Fibroblast of pulmonary artery (primary cell): ENCODE data around the gene RAB11B.
"Not testable (repeated sequence)": the region's sequence is repeated elsewhere in the genome, so short reads cannot be mapped to it uniquely, and the experiment has no call there.

Experiments
- DNase-seq: peaks from one replicate; pipeline ENCODE4 v3.0.0-alpha.2; 2010; ENCODE audit warnings: low read depth
- H3K4me3 ChIP-seq: replicated peaks from 2 replicates; pipeline ENCODE4 v1.5.1; 2011; ENCODE audit warnings: low read depth, mild to moderate bottlenecking, control low read depth, low read length, moderate library complexity
- TF ChIP-seq, protein P1 (sequence below): IDR thresholded peaks from 2 replicates; pipeline ENCODE4 v1.5.1; 2011; ENCODE audit warnings: mild to moderate bottlenecking, control low read depth, low read length, inconsistent platforms; ENCODE audit errors: missing control alignments

The RAB11B gene

DNA sequence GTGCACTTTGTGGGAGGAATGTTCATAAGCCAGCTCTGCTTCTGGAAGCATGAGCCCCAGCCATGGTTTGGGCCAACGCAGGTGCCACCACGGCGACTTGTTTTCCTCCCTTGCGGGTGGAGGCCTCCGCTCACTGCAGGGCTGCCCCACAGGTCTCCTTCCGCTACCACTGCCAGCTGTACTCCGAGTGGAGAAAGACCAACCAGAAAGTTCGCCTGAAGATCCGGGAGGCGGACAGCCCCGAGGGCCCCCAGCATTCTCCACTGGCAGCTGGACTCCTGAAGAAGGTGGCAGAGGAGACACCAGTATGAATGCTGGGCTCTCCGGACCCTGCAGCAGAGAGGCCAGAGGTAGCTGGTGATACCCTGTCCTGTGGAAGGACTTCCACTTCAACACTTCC is 48.1 kb downstream of the RAB11B start:
- no peak overlapping the region for H3K4me3 ChIP-seq
- no peak for DNase-seq
- TF ChIP-seq, protein P1, sequence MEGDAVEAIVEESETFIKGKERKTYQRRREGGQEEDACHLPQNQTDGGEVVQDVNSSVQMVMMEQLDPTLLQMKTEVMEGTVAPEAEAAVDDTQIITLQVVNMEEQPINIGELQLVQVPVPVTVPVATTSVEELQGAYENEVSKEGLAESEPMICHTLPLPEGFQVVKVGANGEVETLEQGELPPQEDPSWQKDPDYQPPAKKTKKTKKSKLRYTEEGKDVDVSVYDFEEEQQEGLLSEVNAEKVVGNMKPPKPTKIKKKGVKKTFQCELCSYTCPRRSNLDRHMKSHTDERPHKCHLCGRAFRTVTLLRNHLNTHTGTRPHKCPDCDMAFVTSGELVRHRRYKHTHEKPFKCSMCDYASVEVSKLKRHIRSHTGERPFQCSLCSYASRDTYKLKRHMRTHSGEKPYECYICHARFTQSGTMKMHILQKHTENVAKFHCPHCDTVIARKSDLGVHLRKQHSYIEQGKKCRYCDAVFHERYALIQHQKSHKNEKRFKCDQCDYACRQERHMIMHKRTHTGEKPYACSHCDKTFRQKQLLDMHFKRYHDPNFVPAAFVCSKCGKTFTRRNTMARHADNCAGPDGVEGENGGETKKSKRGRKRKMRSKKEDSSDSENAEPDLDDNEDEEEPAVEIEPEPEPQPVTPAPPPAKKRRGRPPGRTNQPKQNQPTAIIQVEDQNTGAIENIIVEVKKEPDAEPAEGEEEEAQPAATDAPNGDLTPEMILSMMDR = no peak

DNA sequence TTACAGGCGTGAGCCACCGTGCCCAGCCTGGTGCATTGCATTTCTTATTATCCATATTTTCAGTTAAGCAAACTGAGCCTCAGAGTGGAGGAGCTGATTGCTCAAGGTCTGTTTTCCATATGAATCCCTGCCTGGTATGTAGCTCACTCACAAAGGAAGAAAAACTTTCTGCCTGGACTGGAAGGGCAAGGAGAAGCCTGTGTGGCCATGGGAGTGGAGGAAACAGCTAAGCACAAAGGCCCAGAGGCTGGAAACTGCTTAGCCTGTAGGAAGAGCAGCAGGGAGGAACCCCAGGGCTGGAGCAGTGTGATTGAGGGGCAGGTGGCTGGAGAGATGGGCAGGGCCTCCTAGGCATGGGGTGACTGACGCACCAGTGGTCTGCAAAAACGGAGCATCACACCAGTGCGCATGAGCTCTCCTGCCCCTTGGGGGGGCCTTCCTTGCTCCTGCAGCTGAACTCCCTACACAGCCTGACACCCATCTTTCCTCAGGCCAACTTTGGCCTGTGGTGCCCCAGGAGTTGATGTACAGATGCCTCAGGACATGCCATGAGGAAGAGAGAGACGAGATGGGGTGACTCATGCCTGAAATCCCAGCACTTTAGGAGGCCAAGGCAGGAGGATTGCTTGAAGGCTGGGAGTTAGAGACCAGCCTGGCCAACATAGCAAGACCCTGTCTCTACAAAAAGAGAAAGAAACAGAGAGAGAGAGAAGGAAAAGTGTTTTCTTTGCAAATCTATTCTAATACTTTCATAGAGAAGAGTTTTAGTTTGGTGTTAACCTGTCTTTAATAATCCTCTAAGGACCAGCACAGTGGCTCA is 51.8 kb downstream of the RAB11B start:
- H3K4me3 ChIP-seq = no peak overlapping the region
- no peak for DNase-seq

DNA sequence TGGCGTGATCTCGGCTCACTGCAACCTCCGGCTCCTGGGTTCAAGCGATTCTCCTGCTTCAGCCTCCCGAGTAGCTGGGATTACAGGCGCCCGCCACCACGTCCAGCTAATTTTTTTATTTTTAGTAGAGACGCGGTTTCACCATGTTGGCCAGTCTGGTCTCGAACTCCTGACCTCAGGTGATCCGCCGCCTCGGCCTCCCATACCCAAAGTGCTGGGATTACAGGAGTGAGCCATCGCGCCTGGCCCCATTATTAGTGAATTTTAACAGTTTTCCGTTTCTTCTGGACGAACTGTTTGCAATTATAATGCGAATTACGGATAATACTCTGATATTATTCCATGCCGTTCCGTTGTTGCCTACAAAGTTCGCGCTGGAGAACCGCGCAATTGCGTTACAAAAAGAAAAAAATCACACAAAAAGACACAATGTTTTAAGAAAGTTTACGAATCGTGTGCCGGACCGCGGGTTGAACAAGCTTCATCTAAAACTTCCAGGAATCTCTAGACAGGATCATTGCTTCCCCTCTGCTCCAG is 54.0 kb downstream of the RAB11B start:
- DNase-seq = not testable (repeated sequence)
- peak overlapping the region; percentile 87 for H3K4me3 ChIP-seq

More for the DNA sequence above, 51.8 kb downstream of the RAB11B start:
- TF ChIP-seq, protein P1 = no peak

DNA sequence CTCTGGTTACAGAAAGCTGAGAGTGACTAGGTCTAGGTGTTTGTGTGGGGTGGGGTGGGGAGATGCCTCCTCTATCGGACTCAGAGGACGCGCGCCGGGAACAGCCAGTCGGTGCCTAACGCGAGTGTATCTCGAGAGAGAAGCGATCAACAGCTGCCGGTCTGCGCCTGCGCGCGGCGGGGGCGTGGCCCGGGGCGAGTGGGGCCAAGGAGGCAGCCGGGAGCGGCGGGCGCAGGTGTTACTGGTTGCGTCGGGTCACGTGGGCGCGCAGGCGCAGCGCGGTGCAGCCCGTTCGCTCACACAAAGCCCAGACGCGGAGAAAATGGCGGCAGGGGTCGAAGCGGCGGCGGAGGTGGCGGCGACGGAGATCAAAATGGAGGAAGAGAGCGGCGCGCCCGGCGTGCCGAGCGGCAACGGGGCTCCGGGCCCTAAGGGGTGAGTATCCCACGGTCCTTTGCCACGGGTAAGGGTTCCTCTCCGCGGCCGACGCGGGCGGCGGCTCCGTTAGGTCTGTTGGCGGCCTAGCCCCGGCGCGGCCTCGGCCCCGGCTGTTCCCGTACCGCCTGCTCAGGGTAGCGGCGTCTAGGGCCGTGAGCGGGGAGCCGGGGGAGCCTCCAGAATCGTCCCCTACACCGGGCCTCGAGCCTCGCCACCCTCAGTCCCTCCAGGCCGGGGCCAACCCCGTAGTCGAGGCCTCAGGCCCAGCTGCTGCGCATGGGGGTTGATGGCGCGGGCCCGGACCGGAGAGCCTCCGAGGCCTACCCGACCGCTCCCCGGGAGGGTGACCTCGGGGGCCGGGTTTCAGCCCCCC is 54.7 kb downstream of the RAB11B start, which contains the start of gene HNRNPM:
HNRNPM (plus strand) TSS at position 299 of the 811 bp plus-strand sequence; CDS start at position 323, 24 bp downstream.
- TF ChIP-seq, protein P1 = no peak
- DNase-seq = peak; percentile 98
- peak within 1 kb of the TSS; percentile 87 for H3K4me3 ChIP-seq

DNA sequence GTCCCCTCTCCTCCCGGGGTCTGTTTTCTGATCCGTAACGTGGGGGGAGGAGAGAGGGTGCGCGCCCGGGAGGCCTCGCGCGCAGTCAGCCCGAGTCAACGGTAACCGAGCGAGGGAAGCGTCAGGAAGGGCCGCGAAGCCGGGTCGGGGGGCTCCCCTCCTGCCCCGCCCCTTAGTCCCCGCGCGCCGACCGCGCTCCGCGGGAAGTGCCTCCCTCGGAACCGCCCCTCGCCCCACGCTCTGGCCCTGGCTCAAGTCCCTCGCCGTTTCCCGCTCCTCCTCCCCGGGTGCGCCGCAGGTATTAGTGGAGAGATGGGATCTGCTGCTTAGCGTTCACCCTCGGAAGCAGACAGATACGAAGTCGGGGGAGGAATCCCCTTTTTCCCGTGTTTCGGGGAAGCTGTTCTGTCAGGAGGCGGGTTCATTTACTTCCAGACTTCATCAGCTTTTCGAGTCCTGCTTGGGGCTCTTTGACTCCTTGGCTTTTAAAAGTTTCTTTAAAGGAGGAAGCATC is 55.4 kb downstream of the RAB11B start:
- DNase-seq = peak; percentile 28
- peak overlapping the region; percentile 87 for H3K4me3 ChIP-seq
- TF ChIP-seq, protein P1 = no peak

DNA sequence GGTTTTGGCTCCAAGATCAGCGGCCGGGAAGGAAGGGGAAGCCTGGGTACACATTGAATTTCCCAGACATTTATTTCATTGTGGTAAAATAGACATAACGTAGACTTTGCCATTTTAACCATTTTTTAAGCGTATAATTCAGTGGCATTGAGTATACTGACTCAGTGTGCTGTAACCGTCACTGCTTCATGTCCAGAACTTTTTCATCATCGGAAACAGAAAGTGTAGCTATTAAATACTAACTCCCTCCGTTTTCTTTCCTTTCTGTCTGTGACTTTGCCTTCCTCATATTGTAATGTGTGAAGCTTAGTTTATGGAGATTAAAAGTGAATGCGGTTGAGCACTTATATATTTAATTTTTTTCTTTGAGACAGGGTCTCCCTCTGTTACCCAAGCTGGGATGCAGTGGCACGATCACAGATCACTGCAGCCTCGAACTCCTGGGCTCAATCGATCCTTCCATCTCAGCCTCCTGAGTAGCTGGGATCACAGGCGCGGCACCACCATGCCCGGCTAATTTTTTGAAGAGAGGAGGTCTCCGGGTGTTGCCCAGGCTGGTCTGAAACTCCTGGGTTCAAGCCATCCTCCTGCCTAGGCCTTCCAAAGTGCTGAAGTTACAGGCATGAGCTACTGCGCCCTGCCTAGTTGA is 56.0 kb downstream of the RAB11B start:
- peak overlapping the region; percentile 87 for H3K4me3 ChIP-seq
- TF ChIP-seq, protein P1 = no peak
- DNase-seq = no peak
